Stimulated activated CD4-positive, alpha-beta T cell treated with anti-CD3 and anti-CD28 coated beads, Interleukin-15, amount 100 ng/mL, for 24 hours (primary cell): ENCODE results near the gene ZNF774.
"Not testable (repeated sequence)": the region's sequence is repeated elsewhere in the genome, so short reads cannot be mapped to it uniquely, and the experiment has no call there.

ENCODE experiments used
- DNase-seq: peaks from one replicate; pipeline ENCODE4 v3.0.0-alpha.2; 2020

Gene ZNF774

DNA sequence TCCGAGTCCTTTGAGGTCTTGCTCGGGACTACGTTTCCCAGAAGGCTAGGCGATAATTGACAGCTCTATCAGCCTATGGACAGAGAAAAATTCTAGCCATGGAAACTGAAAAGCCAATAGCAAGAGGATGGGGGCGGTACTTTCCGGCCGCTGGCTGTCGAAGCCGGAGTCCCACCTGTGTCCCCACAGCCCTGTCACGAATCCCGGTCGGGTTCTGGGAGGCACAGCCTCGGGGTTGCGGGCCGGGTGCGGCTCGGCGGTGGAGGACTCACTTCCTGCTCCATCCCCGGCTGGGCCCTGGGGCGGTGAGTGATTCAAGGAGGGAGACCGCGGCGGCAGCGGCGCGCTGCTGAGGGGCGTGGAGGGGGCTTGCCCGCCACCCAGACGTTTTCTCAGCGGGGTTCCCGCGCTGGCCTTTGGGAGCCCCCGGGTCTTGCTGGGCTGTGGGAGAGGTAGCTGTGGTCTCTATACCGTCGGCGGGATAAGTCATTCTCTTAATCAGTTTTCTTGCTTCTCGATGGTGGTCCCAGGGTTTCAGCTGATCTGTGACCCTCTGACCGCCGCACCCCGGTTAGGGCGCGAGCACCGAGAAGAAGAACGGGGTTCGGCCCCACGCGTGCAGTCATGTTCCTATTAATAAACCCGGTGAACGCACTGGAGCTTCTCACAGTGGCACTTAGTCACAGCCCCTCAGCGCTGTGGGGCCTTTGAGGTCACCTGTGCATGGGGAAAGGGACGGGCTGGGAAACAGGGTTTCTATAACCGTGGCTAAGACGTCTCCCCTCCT lies at the start of gene ZNF774:
TSS of gene ZNF774 (plus strand) at position 178 of the 787 bp plus-strand sequence. CDS start 2,377 bp downstream, outside the sequence.
- peak; percentile 95 for DNase-seq

DNA sequence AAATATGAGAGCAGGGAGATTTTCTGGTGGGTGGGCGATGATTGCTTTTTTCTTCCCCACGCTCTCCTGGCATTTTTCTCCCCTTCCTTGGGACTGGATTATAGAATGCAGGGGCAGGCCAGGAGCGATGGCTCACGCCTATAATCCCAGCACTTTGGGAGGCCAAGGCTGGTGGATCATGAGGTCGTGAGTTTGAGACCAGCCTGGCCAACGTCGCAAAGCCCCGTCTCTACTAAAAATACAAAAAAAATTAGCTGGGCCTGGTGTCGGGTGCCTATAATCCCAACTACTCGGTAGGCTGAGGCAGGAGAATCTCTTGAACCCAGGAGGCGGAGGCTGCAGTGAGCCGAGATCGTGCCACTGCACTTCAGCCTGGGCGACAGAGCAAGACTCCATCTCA lies 46.7 kb upstream of the ZNF774 start:
- DNase-seq: not testable (repeated sequence)

DNA sequence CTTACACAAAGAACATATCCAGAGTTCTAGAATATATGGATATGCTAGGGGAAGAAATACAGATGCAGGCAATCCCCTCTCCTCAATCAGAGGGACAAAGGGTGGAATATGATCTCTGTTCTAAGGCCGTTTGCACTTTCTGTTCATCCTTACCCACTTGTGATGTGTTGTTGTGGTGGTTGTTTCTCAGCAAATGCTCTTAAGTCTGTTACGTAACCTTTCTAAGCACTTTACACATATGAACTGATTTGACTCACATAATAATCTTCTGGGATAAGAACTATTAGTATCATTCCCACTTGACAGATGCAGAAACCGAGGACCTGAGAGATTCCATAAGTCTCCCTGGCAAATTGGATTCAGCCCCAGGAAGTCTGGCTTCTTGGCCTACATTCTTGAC lies 46.2 kb upstream of the ZNF774 start:
- no peak for DNase-seq

- DNase-seq: peak; percentile 63
Measured at GRCh38 chr15:90306560-90306959, 45.5 kb upstream of the ZNF774 start.

GRCh38 chr15:90307661-90308060 lies 44.4 kb upstream of the ZNF774 start:
- DNase-seq: no peak

DNA sequence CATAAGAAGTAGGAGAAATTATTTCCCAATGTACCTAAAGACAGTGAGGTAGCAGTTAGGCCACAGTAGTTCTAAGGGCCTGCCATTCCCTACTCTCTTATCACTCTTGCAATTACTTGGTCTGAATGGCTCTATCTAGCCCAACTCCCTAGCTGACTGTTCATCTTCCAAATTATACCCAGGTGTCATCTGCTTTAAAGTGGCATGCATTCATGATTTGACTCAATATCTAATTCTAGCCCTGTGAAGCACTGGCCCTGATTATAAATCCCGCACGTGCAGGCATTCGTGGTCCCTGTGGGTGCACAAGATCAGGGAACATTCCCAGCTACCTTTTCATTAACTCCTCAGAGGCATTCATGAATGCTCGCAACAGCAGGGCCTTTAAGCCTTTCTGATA lies 43.1 kb upstream of the ZNF774 start:
- no peak for DNase-seq

DNA sequence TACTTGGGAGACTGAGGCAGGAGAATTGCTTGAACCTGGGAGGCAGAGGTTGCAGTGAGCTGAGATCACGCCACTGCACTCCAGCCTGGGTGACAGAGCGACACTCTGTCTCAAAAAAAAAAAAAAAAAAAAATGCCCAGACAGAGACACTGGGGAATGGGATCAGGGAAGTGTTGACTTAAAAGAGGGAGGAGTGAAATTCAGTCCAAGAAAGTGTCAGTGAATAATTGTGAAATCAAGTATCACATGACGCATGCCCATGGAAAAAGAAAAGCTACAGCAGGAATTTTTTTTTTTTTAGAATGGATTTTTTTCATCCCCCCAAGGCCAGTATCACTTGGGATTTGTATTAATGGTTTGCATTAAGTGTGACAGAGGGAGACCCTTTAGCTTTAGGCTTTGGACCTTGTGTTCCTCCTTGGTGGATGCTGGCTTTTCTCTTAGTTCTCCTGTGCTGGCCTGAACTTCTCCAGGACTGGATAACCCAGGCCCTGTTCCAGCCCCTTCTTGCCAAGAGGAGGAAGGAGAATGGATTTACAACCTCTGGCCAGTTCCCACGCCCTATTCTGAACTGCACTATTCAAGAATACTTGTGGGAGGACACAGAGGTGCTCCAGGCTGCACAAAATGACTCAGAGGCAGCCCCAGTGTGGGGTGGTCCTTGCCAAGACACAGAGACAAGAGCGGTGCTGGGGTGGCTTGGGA lies 36.7 kb upstream of the ZNF774 start:
- DNase-seq: no peak

- DNase-seq: no peak
Measured at GRCh38 chr15:90316139-90316538, 35.9 kb upstream of the ZNF774 start.

DNA sequence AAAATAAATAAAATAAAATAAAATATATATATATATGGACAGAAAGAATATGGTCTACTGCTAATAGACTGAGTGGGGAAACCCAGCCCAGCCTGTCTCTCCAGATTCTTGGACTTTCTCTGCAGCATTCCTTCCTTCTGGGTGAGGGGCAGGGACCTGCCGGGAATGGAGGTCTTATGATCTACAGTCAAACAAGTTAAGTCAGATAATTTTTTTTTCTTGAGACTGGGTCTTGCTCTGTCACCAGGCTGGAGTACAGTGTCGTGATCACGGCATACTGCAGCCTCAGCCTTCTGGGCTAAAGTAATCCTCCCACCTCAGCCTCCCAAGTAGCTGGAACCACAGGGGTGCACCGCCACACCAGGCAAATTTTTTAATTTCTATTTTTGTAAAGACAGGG lies 33.5 kb upstream of the ZNF774 start:
- no peak for DNase-seq

GRCh38 chr15:90320062-90320884 lies 31.8 kb upstream of the ZNF774 start:
- DNase-seq: peak; percentile 74

DNA sequence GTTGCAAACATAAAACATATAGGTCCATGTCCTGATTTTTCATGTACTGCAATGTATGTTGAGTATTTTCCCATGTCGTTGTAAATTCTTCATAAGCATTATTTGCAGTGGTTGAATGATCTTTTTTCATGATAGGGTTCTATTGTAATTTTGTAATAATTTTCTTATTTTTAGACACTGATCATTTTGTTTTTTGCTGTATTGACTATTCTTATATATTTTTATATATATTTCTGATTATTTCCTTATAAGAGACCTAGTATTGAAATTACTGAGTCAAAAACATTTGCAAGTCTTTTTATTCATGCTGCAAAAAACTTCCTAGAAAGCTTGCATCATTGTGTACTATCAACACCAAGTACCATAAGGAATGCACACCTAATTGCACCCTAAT lies 31.2 kb upstream of the ZNF774 start:
- no peak for DNase-seq

GRCh38 chr15:90322538-90322937 lies 29.5 kb upstream of the ZNF774 start:
- DNase-seq: no peak

GRCh38 chr15:90325726-90326125 lies 26.4 kb upstream of the ZNF774 start:
- no peak for DNase-seq

DNA sequence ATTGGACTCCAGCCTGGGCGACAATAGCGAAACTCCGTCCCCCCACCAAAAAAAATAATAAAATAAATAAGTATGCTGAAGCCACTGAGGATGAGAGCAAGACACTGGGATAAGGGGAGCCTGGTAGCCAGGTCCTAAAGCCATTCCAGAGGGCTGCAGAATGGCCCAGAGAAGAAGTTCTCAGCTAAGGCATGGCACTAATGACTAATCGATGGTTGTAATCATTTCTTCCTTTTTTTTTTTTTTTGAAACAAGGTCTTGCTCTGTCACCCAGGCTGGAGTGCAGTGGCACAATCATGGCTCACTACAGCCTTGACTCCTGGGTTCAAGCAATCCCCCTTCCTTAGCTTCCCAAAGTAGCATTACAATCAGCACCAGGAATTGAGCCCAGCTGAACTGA lies 25.6 kb upstream of the ZNF774 start:
- DNase-seq: no peak

DNA sequence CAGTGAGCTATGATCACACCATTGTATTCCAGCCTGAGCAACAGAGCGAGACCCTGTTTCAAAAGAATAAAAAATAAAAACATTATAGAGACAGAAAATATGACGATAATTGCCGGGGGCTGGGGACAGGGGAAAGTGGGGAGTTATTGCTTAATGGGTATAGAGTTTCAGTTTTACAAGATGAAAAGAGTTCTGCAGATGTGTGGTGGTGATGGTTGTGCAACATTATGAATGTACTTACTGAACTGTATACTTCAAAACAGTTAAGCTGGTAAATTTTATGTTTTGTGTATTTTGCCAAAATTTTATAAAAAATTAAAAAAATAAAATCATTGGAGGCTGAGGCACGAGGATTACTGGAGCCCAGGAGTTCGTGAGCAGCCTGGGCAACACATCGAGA lies 24.8 kb upstream of the ZNF774 start:
- DNase-seq: no peak

- DNase-seq: no peak
Measured at GRCh38 chr15:90334304-90334731, 17.8 kb upstream of the ZNF774 start.

DNA sequence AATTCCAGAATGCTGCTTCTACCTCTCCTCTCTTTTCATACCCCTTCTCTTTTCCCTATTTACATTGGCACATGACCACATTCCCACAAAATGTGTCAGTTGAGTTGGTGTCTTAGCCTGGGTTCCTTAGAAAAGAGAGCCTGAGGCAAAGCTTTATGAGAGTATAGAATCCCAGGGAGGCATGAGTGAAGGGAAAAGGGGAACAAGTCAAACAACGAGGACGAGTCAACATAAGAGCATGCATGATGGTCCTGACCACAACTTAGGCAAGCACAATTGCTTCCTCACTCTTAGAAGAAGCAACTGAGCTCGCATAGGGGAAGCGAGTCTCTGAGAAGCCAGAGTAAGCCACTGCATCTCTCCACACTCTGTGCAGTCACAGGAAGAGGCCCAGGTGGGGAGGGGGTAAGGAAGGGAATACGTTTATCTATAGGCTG lies 15.4 kb upstream of the ZNF774 start:
- DNase-seq: no peak

GRCh38 chr15:90337256-90337655 lies 14.8 kb upstream of the ZNF774 start:
- no peak for DNase-seq

DNA sequence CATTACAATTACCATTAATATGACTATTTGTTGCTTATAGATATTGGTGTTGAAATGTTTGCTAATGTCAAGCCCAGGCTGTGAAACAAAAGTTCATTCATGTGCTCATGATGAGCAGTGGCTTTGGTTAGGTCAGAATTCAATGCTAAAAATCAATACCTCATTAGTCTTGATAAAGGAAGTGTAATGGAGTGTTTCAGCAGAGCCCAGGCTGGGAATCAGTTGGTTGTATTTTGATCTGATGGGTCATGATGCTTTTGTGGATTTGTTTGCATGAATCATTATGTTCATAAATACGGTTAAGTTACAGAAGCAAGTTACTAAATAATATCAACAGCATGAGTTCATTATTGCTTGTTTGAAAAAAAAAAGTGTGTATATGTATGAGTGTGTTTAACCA lies 13.6 kb upstream of the ZNF774 start:
- DNase-seq: no peak

- DNase-seq: no peak
Measured at GRCh38 chr15:90340345-90340744, 11.7 kb upstream of the ZNF774 start.

DNA sequence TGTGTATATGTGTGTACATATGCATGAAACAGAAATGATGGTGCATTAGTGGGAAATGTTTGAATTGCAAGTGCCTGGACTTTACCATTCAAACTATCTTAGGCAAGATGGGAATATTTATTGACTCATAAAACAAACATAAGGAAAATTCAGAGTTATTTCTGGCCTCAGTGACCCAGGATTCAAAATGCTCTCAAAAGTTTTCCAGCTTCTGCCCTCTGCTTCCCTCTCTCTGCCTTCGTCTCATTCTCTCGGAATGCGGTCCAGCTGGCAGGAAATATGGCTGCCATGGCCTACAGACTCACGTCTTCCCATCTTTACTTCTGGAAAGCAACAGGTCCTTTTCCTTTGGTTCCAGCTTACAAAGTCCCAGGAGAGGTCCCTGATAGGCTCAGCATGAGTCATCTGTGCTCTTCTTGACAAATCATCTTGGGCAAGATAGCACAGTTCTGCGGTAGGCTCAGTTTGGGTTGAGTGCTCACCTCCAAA lies 8.7 kb upstream of the ZNF774 start:
- no peak for DNase-seq

- DNase-seq: no peak
Measured at GRCh38 chr15:90344662-90345061, 7.4 kb upstream of the ZNF774 start.

DNA sequence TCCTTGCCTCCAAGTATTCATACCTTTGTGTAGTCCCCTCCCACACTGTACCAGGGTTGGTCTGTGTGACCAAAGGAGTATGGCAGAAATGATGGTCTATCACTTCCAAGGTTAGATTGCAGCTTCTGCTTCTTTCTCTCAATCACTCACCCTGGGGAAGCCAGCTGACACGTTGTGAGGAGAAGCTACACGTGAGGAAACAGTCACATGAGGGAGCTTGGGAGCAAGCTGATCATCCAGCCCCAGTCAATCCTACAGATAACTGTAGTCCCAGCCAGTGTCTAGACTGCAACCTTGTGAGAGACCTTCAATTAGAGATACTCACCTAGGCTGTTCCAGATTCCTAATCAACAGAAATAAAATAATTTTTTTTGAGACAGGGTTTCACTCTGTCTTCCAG lies 6.2 kb upstream of the ZNF774 start:
- DNase-seq: no peak
